Measurements from ENCODE around the gene RNF31. TPM values are rescaled to one million over a fixed set of nuclear protein-coding genes. Genes with fewer than 3 reads are reported as not detected.

Gene RNF31
- polyA plus RNA-seq, 4 donors: 33.7 to 83.0 (median 48.9) TPM

DNA sequence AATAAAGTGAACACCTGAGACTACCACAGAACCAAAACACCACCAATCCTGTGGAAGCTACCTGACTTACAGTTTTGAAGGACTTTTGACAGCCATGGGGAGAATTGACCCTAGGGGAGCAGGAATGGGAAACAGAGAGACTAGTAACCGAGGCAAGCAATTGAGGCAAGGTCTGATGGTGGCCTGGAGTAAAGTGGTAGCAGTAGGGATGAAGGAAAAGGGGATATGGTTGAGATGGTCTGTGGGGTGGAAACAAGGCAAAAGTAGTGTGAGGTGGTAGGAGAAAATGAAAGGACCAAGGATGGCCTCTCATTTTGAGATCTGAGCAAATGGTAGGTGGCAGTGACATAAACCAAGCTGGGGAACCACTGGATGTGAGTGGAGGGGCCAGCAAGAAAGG is 9.5 kb downstream of the RNF31 start:
- H3K4me1 ChIP-seq (ENCODE audit: control insufficient read depth in 3 of 3, insufficient read depth in 2 of 3, low read depth in 1 of 3, low read length in 2 of 3): peaks cover 0 to 12% (median 0%) of the 10 kb centered on the region in 3 donors
- FAIRE-seq (no peak), DNase-seq (no peak)
- no peaks in the 10 kb centered on the region for H3K27me3 ChIP-seq (ENCODE audit: control insufficient read depth in 3 of 3, insufficient read depth in 3 of 3, low read length in 3 of 3)
- H3K27ac ChIP-seq (ENCODE audit: low read depth in 1 of 3, low read length in 2 of 3): no peak overlapping the region
- H3K36me3 ChIP-seq (ENCODE audit: control insufficient read depth in 3 of 3, insufficient read depth in 2 of 3, low read depth in 1 of 3, low read length in 3 of 3): peaks cover 17 to 72% (median 27%) of the 10 kb centered on the region in 3 donors
- WGBS, 3 donors: 89 to 93% (median 92%) methylated on average over 1 of the region's 1 CpG
- no peaks in the 10 kb centered on the region for H3K9me3 ChIP-seq (ENCODE audit: control insufficient read depth in 2 of 2, insufficient read depth in 1 of 2, low read depth in 1 of 2, low read length in 1 of 2)
- no peak overlapping the region for H3K4me3 ChIP-seq (ENCODE audit: low read depth in 1 of 3, low read length in 3 of 3)

DNA sequence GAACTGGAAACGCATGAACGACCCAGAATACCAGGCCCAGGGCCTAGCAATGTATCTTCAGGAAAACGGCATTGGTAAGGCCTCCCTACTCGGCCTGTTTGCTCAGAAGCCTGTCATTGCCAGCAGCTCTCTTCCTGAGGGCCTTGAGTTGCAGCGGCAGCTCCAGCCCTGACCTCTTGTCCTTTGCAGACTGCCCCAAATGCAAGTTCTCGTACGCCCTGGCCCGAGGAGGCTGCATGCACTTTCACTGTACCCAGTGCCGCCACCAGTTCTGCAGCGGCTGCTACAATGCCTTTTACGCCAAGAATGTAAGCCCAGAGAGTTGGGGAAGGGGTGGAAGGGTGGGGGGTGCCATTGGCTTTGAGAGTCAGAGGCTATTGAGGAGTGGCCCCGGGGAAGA is 10.0 kb downstream of the RNF31 start:
- Histone ChIP-seq H3K4me3 (ENCODE audit: low read depth in 1 of 3, low read length in 3 of 3) (no peak overlapping the region), H3K27me3 (ENCODE audit: control insufficient read depth in 3 of 3, insufficient read depth in 3 of 3, low read length in 3 of 3) (no peaks in the 10 kb centered on the region), H3K36me3 (ENCODE audit: control insufficient read depth in 3 of 3, insufficient read depth in 2 of 3, low read depth in 1 of 3, low read length in 3 of 3) (peaks cover 15 to 73% (median 27%) of the 10 kb centered on the region in 3 donors), H3K9me3 (ENCODE audit: control insufficient read depth in 2 of 2, insufficient read depth in 1 of 2, low read depth in 1 of 2, low read length in 1 of 2) (no peaks in the 10 kb centered on the region), H3K4me1 (ENCODE audit: control insufficient read depth in 3 of 3, insufficient read depth in 2 of 3, low read depth in 1 of 3, low read length in 2 of 3) (peaks cover 0 to 15% (median 0%) of the 10 kb centered on the region in 3 donors), H3K27ac (ENCODE audit: low read depth in 1 of 3, low read length in 2 of 3) (no peak overlapping the region)
- 93 to 95% (median 94%) methylated on average over 12 of the region's 12 CpGs for WGBS, 3 donors
- FAIRE-seq (no peak), DNase-seq (no peak)

DNA sequence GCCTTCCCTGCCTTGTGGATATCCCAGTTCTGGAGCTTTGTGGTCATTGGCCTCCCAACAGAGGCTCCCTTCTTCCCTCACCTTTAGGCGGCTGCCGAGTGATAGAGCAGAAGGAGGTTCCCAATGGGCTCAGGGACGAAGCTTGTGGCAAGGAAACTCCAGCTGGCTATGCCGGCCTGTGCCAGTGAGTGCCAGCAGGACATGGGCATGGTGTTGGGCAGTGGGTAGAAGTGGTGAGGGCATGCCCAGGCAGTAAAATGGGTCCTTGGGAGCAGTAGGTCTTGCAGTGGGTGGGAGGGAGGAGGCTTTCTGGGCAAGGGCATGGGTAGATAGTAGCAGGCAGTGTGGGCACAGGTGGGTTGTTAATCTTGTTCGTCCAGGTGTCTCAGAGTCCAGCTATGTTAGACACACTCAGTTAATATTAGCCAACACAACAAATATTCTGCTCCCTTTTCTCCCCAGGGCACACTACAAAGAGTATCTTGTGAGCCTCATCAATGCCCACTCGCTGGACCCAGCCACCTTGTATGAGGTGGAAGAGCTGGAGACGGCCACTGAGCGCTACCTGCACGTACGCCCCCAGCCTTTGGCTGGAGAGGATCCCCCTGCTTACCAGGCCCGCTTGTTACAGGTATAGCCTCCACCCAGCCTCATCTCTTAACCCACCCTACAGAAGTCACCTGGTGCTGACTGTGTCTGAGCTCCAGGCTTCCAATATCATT is 12.6 kb downstream of the RNF31 start:
- Histone ChIP-seq H3K27me3 (ENCODE audit: control insufficient read depth in 3 of 3, insufficient read depth in 3 of 3, low read length in 3 of 3) (no peaks in the 10 kb centered on the region), H3K4me1 (ENCODE audit: control insufficient read depth in 3 of 3, insufficient read depth in 2 of 3, low read depth in 1 of 3, low read length in 2 of 3) (peaks cover 0 to 15% (median 6%) of the 10 kb centered on the region in 3 donors), H3K9me3 (ENCODE audit: control insufficient read depth in 2 of 2, insufficient read depth in 1 of 2, low read depth in 1 of 2, low read length in 1 of 2) (no peaks in the 10 kb centered on the region), H3K36me3 (ENCODE audit: control insufficient read depth in 3 of 3, insufficient read depth in 2 of 3, low read depth in 1 of 3, low read length in 3 of 3) (peaks cover 20 to 76% (median 32%) of the 10 kb centered on the region in 3 donors), H3K4me3 (ENCODE audit: low read depth in 1 of 3, low read length in 3 of 3) (no peak overlapping the region), H3K27ac (ENCODE audit: low read depth in 1 of 3, low read length in 2 of 3) (peak overlapping the region; percentile 39 to 99 (median 97))
- FAIRE-seq (no peak), DNase-seq (no peak)
- 82 to 91% (median 86%) methylated on average over 11 of the region's 11 CpGs for WGBS, 3 donors

DNA sequence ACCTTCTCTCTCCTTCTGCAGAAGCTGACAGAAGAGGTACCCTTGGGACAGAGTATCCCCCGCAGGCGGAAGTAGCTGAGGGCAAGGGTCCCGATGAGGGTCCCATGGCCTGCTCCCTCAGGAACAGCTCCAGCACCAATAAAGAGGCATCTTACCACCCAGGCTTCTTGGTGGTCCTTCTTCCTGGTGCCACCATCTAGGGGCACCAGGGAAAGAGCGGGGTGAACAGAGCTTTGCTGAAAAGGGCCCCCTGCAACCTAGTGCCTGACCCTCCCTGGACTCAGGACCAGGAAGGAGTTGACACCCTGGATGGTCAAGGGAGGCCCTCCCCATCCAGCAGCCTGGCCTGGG is 13.2 kb downstream of the RNF31 start:
- Histone ChIP-seq H3K4me3 (ENCODE audit: low read depth in 1 of 3, low read length in 3 of 3) (no peak overlapping the region), H3K36me3 (ENCODE audit: control insufficient read depth in 3 of 3, insufficient read depth in 2 of 3, low read depth in 1 of 3, low read length in 3 of 3) (peaks cover 16 to 76% (median 29%) of the 10 kb centered on the region in 3 donors), H3K27me3 (ENCODE audit: control insufficient read depth in 3 of 3, insufficient read depth in 3 of 3, low read length in 3 of 3) (no peaks in the 10 kb centered on the region), H3K4me1 (ENCODE audit: control insufficient read depth in 3 of 3, insufficient read depth in 2 of 3, low read depth in 1 of 3, low read length in 2 of 3) (peaks cover 0 to 15% (median 6%) of the 10 kb centered on the region in 3 donors), H3K27ac (ENCODE audit: low read depth in 1 of 3, low read length in 2 of 3) (peak overlapping the region; percentile 39 to 99 (median 97)), H3K9me3 (ENCODE audit: control insufficient read depth in 2 of 2, insufficient read depth in 1 of 2, low read depth in 1 of 2, low read length in 1 of 2) (no peaks in the 10 kb centered on the region)
- 93 to 98% (median 95%) methylated on average over 4 of the region's 4 CpGs for WGBS, 3 donors
- DNase-seq (no peak), FAIRE-seq (no peak)

DNA sequence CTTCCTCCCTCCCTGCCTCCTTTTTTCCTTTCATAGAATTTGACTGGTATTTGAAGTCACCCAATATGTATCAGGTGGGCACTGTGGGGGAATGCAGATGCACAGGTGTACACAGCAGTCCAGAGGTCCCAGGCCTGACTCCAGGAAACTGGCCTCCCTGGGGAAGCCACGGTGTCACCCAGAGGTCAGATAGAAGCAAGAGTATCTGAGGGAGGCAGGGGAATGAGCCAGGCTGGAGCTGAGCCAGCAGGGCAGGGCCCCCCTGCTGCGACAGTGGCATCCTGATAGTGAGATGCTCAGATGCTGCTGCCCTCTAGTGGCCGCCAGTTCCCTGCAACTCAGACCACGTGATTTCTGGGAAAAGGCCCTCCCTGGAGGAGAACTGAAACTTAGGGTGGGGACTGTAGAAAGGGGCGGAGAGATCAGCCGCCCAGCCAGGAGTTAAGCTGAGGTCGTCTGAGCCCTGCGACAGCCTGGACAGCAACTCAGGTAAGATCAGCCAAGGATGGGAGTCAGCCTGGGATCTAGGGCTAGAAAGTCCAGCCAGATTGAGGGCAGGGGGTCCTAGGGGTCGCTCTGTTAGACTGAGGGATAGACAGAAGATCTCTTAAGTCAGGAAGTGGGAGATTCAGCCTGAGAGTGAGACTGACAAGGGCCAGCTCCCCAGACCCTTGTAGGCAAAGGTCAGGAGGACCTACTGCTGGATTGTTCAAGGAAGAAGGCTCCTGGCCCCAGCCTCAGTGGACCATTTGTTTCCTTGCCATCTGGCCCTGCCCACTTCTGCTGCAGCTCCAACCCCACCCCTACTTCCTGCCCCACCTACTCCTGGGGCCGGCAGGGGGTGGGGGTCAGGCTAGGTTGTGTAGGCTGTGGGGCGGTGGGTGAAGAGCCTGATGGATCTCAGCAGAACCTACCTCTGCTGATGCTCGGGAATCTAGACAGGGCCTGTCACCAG is 13.8 kb downstream of the RNF31 start, which contains the start of gene IRF9:
Gene IRF9 (plus strand): TSS at position 416 of the 955 bp plus-strand sequence. CDS start 880 bp downstream, outside the sequence.
- Histone ChIP-seq H3K4me3 (ENCODE audit: low read depth in 1 of 3, low read length in 3 of 3) (peak within 1 kb of the TSS; percentile 67 to 86 (median 74)), H3K36me3 (ENCODE audit: control insufficient read depth in 3 of 3, insufficient read depth in 2 of 3, low read depth in 1 of 3, low read length in 3 of 3) (peaks cover 18 to 78% (median 33%) of the 10 kb centered on the region in 3 donors), H3K9me3 (ENCODE audit: control insufficient read depth in 2 of 2, insufficient read depth in 1 of 2, low read depth in 1 of 2, low read length in 1 of 2) (no peaks in the 10 kb centered on the region), H3K27me3 (ENCODE audit: control insufficient read depth in 3 of 3, insufficient read depth in 3 of 3, low read length in 3 of 3) (no peaks in the 10 kb centered on the region), H3K27ac (ENCODE audit: low read depth in 1 of 3, low read length in 2 of 3) (peak within 1 kb of the TSS; percentile 87 to 99 (median 97)), H3K4me1 (ENCODE audit: control insufficient read depth in 3 of 3, insufficient read depth in 2 of 3, low read depth in 1 of 3, low read length in 2 of 3) (peaks cover 0 to 15% (median 6%) of the 10 kb centered on the region in 3 donors)
- WGBS, 3 donors: 0 to 1% (median 0%) methylated on average over 12 of the region's 12 CpGs
- DNase-seq (peak; percentile 96 to 99), FAIRE-seq (no peak)

DNA sequence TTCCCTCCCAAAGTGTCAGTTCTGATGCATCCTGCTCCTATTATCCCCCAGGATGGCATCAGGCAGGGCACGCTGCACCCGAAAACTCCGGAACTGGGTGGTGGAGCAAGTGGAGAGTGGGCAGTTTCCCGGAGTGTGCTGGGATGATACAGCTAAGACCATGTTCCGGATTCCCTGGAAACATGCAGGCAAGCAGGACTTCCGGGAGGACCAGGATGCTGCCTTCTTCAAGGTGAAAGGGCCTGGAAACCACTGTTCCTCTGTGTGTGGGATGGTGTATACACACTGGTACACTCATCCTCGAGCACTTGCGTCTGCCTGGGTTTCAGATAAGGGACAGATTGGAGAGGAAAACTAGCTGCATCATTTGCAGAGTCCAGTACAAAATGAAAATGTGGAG is 14.8 kb downstream of the RNF31 start:
- 21 to 27% (median 23%) methylated on average over 8 of the region's 8 CpGs for WGBS, 3 donors
- FAIRE-seq (no peak), DNase-seq (no peak)
- Histone ChIP-seq H3K4me1 (ENCODE audit: control insufficient read depth in 3 of 3, insufficient read depth in 2 of 3, low read depth in 1 of 3, low read length in 2 of 3) (peaks cover 0 to 15% (median 6%) of the 10 kb centered on the region in 3 donors), H3K4me3 (ENCODE audit: low read depth in 1 of 3, low read length in 3 of 3) (peak overlapping the region; percentile 67 to 86 (median 74)), H3K27ac (ENCODE audit: low read depth in 1 of 3, low read length in 2 of 3) (peak overlapping the region in 2 of 3 donors; percentile 97 to 99), H3K9me3 (ENCODE audit: control insufficient read depth in 2 of 2, insufficient read depth in 1 of 2, low read depth in 1 of 2, low read length in 1 of 2) (no peaks in the 10 kb centered on the region), H3K27me3 (ENCODE audit: control insufficient read depth in 3 of 3, insufficient read depth in 3 of 3, low read length in 3 of 3) (no peaks in the 10 kb centered on the region), H3K36me3 (ENCODE audit: control insufficient read depth in 3 of 3, insufficient read depth in 2 of 3, low read depth in 1 of 3, low read length in 3 of 3) (peaks cover 19 to 79% (median 33%) of the 10 kb centered on the region in 3 donors)

DNA sequence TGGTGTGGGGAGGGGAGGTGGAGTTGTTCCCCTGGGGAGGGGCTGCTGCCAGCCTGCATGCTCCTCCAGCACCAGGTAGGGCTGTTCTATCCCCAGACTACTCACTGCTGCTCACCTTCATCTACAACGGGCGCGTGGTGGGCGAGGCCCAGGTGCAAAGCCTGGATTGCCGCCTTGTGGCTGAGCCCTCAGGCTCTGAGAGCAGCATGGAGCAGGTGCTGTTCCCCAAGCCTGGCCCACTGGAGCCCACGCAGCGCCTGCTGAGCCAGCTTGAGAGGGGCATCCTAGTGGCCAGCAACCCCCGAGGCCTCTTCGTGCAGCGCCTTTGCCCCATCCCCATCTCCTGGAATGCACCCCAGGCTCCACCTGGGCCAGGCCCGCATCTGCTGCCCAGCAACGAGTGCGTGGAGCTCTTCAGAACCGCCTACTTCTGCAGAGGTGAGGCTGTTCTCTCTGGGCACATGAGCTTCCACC is 17.3 kb downstream of the RNF31 start:
- no peaks in the 10 kb centered on the region for H3K27me3 ChIP-seq (ENCODE audit: control insufficient read depth in 3 of 3, insufficient read depth in 3 of 3, low read length in 3 of 3)
- 80 to 89% (median 86%) methylated on average over 14 of the region's 14 CpGs for WGBS, 3 donors
- no peak overlapping the region for H3K27ac ChIP-seq (ENCODE audit: low read depth in 1 of 3, low read length in 2 of 3)
- no peak for FAIRE-seq
- peaks cover 17 to 76% (median 25%) of the 10 kb centered on the region in 3 donors for H3K36me3 ChIP-seq (ENCODE audit: control insufficient read depth in 3 of 3, insufficient read depth in 2 of 3, low read depth in 1 of 3, low read length in 3 of 3)
- no peaks in the 10 kb centered on the region for H3K9me3 ChIP-seq (ENCODE audit: control insufficient read depth in 2 of 2, insufficient read depth in 1 of 2, low read depth in 1 of 2, low read length in 1 of 2)
- H3K4me3 ChIP-seq (ENCODE audit: low read depth in 1 of 3, low read length in 3 of 3): no peak overlapping the region
- peaks cover 0 to 15% (median 6%) of the 10 kb centered on the region in 3 donors for H3K4me1 ChIP-seq (ENCODE audit: control insufficient read depth in 3 of 3, insufficient read depth in 2 of 3, low read depth in 1 of 3, low read length in 2 of 3)
- DNase-seq: no peak

DNA sequence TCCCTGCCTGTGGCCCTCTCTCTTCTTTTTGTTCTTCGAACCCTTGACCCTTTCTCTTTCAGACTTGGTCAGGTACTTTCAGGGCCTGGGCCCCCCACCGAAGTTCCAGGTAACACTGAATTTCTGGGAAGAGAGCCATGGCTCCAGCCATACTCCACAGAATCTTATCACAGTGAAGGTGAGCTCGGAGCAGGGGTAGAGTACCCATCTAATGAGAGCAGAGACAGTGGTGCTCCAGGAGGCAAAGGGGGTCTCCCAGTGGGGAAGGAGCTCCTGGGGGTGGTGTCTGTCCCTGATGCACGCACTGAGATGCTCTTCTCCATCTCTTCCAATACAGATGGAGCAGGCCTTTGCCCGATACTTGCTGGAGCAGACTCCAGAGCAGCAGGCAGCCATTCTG is 18.5 kb downstream of the RNF31 start:
- H3K4me3 ChIP-seq (ENCODE audit: low read depth in 1 of 3, low read length in 3 of 3): no peak overlapping the region
- no peak overlapping the region for H3K27ac ChIP-seq (ENCODE audit: low read depth in 1 of 3, low read length in 2 of 3)
- H3K27me3 ChIP-seq (ENCODE audit: control insufficient read depth in 3 of 3, insufficient read depth in 3 of 3, low read length in 3 of 3): no peaks in the 10 kb centered on the region
- peaks cover 17 to 66% (median 23%) of the 10 kb centered on the region in 3 donors for H3K36me3 ChIP-seq (ENCODE audit: control insufficient read depth in 3 of 3, insufficient read depth in 2 of 3, low read depth in 1 of 3, low read length in 3 of 3)
- DNase-seq: no peak
- WGBS, 3 donors: 92 to 96% (median 94%) methylated on average over 5 of the region's 5 CpGs
- no peaks in the 10 kb centered on the region for H3K9me3 ChIP-seq (ENCODE audit: control insufficient read depth in 2 of 2, insufficient read depth in 1 of 2, low read depth in 1 of 2, low read length in 1 of 2)
- peaks cover 0 to 8% (median 6%) of the 10 kb centered on the region in 3 donors for H3K4me1 ChIP-seq (ENCODE audit: control insufficient read depth in 3 of 3, insufficient read depth in 2 of 3, low read depth in 1 of 3, low read length in 2 of 3)
- FAIRE-seq: no peak

All from small intestine (tissue), 7 donors.